CD8-positive, alpha-beta memory T cell (primary cell): ENCODE measurements around the gene MRPL17. TPM values are rescaled to one million over a fixed set of nuclear protein-coding genes. Genes with fewer than 3 reads are reported as not detected.

Experiments used
- CTCF ChIA-PET: fragments of 350-600 bp; sonication (Branson Sonifier 250); formaldehyde crosslinking; loops from one replicate; lab custom pipeline; 2021; ENCODE audit warnings: antibody characterized with exemption; lab: Charles Lee
- POLR2A ChIA-PET: fragments of 350-600 bp; sonication (Branson Sonifier 250); formaldehyde crosslinking; loops from one replicate; lab custom pipeline; 2021; ENCODE audit warnings: antibody characterized with exemption; lab: Charles Lee
- DNase-seq, 5 donors: peaks; one replicate each; pipeline versions ENCODE4 v3.0.0 to v3.0.0-alpha.2; 2020 to 2022; ENCODE audit warnings: mixed read lengths in 1 of 5
- H3K27ac ChIP-seq: one replicate; pipeline ENCODE4 v1.7.0; 2013; ENCODE audit warnings: low read depth, mild to moderate bottlenecking, low read length, moderate library complexity
- H3K27me3 ChIP-seq: 2 replicates; pipeline ENCODE4 v1.7.0; 2013; ENCODE audit warnings: low read length, mild to moderate bottlenecking; ENCODE audit not compliant: insufficient read depth, poor library complexity, severe bottlenecking
- H3K36me3 ChIP-seq: 2 replicates; pipeline ENCODE4 v1.7.0; 2013; ENCODE audit warnings: mild to moderate bottlenecking, low read length, moderate library complexity; ENCODE audit not compliant: insufficient read depth
- H3K4me1 ChIP-seq: 2 replicates; pipeline ENCODE4 v1.7.0; 2013; ENCODE audit warnings: mild to moderate bottlenecking, low read length, moderate library complexity; ENCODE audit not compliant: insufficient read depth
- H3K4me3 ChIP-seq: 2 replicates; pipeline ENCODE4 v1.7.0; 2013; ENCODE audit warnings: mild to moderate bottlenecking, low read length
- H3K9me3 ChIP-seq: 2 replicates; pipeline ENCODE4 v1.7.0; 2013; ENCODE audit warnings: mild to moderate bottlenecking, low read length
- H3K27ac Mint-ChIP-seq, 8 donors: one replicate each; pipeline ENCODE4 v1.8.0; 2020 to 2021; ENCODE audit warnings: mixed read lengths in 8 of 8, mild to moderate bottlenecking in 6 of 8, inconsistent platforms in 3 of 8, moderate library complexity in 3 of 8
- H3K27me3 Mint-ChIP-seq, 2 donors: one replicate each; pipeline ENCODE4 v1.8.0; 2020 to 2021; ENCODE audit warnings: mixed read lengths in 2 of 2, mild to moderate bottlenecking in 1 of 2, moderate library complexity in 1 of 2
- H3K36me3 Mint-ChIP-seq, 3 donors: one replicate each; pipeline ENCODE4 v1.8.0; 2020 to 2021; ENCODE audit warnings: mixed read lengths in 3 of 3, inconsistent platforms in 1 of 3, mild to moderate bottlenecking in 1 of 3
- H3K4me1 Mint-ChIP-seq, 3 donors: one replicate each; pipeline ENCODE4 v1.8.0; 2020 to 2021; ENCODE audit warnings: mixed read lengths in 3 of 3, inconsistent platforms in 1 of 3, mild to moderate bottlenecking in 1 of 3
- H3K4me3 Mint-ChIP-seq, 7 donors: one replicate each; pipeline ENCODE4 v1.8.0; 2020 to 2021; ENCODE audit warnings: mixed read lengths in 7 of 7, mild to moderate bottlenecking in 6 of 7, moderate library complexity in 4 of 7, inconsistent platforms in 2 of 7
- H3K9me3 Mint-ChIP-seq, 5 donors: one replicate each; pipeline ENCODE4 v1.8.0; 2020 to 2022; ENCODE audit warnings: mixed read lengths in 5 of 5, mild to moderate bottlenecking in 3 of 5, moderate library complexity in 2 of 5, inconsistent platforms in 1 of 5
- polyA plus RNA-seq: library from polyadenylated mRNA; unstranded; fragments of 300-500 nt; fragmentation: Illumina TruSeq; gene quantifications from one replicate; pipeline ENCODE4 v1.2.3, GENCODE V29; 2021
- total RNA-seq, 2 experiments: library from RNA; stranded (reverse); gene quantifications; one replicate each; pipeline ENCODE4 v1.2.3, GENCODE V29; 2021

MRPL17 gene
- total and polyA plus RNA-seq, 3 experiments from 2014 or later, result 24.3 to 129 (median 124) TPM

DNA sequence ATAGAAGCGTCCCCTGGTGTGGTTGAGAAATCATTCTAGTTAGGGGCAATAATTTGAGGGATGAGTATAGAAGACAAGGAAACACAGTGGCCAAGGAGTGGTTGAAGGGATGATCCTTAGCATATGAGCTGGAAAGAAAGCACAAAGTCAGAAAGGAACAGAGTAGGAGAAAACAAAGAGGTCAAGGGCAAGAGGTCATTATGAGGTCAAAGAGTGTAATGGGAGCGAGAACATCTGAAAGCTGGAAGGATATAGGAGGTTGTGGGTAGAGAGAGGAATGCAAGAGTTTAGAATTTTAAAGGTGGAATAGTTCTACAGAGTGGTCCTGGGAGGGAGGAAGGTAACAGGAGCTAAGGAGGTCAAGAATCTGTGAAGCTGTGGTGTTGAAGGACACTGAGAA lies 29.5 kb downstream of the MRPL17 start:
- no peaks in the 10 kb centered on the region for H3K36me3 Mint-ChIP-seq
- DNase-seq, result no peak
- Histone ChIP-seq H3K4me1 (peaks cover 33% of the 10 kb centered on the region), H3K9me3 (no peaks in the 10 kb centered on the region), H3K27ac (no peak overlapping the region), H3K27me3 (no peaks in the 10 kb centered on the region), H3K4me3 (no peak overlapping the region), H3K36me3 (no peaks in the 10 kb centered on the region)
- POLR2A ChIA-PET, result interaction anchor here (1.1 kb wide), 1 partner anchor 42 kb away, joined by 3 read pairs; the partner anchor contains the start of gene TAF10
- peaks cover 0 to 3% (median 2%) of the 10 kb centered on the region in 3 donors for H3K4me1 Mint-ChIP-seq
- CTCF ChIA-PET, result interaction anchor here (1.2 to 2.9 kb wide), 3 partner anchors 14 to 30 kb away, joined by 5 to 8 read pairs (median 7); partner anchors contain the start of gene MRPL17
- no peak overlapping the region for H3K4me3 Mint-ChIP-seq
- peaks cover 0 to 2% of the 10 kb centered on the region in 2 donors for H3K27me3 Mint-ChIP-seq
- no peak overlapping the region for H3K27ac Mint-ChIP-seq
- no peaks in the 10 kb centered on the region for H3K9me3 Mint-ChIP-seq

DNA sequence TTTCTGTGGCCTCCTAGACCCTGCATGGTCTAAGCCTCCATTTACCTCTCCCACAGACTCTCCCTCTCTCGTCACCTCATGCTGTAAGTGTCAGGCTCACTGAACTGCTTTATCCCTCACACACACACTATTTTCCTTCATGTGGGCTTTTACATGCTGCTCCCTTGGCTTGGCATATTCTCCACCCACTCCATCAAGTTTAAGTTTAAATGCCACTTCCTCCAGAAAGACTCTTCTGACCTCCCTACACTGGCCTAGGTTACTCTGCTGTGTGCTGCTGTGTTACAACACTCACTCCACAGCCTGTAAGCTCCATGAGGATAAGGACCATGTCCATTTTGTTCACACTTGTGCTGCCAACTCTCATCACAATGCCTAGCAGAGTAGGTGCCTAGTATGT lies 30.0 kb downstream of the MRPL17 start:
- H3K36me3 ChIP-seq, result no peaks in the 10 kb centered on the region
- Mint-ChIP-seq H3K36me3 (no peaks in the 10 kb centered on the region), H3K4me1 (peaks cover 0 to 3% (median 2%) of the 10 kb centered on the region in 3 donors), H3K27me3 (peaks cover 0 to 2% of the 10 kb centered on the region in 2 donors), H3K27ac (no peak overlapping the region), H3K9me3 (no peaks in the 10 kb centered on the region), H3K4me3 (no peak overlapping the region)
- H3K4me3 ChIP-seq, result no peak overlapping the region
- H3K27me3 ChIP-seq, result no peaks in the 10 kb centered on the region
- no peak overlapping the region for H3K27ac ChIP-seq
- H3K4me1 ChIP-seq, result peaks cover 39% of the 10 kb centered on the region
- no peak for DNase-seq
- ChIA-PET POLR2A (no interaction called here), CTCF (interaction anchor here (1.2 to 2.9 kb wide), 3 partner anchors 14 to 30 kb away, joined by 5 to 8 read pairs (median 7); partner anchors contain the start of gene MRPL17)
- no peaks in the 10 kb centered on the region for H3K9me3 ChIP-seq

DNA sequence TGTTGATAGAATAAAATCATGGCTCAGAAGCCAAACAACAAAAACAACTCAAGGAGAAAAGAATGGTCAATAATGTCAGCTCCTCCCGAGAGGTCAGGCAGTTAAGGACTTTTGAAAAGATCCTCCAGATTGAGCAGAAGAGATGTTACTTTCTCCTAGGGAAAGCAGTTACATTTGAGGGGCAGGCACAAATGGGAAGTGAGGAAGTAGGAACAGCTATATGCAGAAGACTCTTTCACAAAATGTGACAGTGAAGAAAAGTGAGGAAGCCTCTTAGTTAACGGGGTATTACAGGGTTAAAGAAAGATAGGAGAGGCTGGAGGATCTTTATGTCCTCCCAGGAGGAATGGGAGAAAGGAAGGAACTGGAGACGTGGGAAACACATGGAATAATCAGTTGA lies 31.0 kb downstream of the MRPL17 start:
- Histone ChIP-seq H3K27ac (no peak overlapping the region), H3K9me3 (no peaks in the 10 kb centered on the region), H3K36me3 (no peaks in the 10 kb centered on the region), H3K4me1 (peaks cover 48% of the 10 kb centered on the region), H3K4me3 (no peak overlapping the region), H3K27me3 (no peaks in the 10 kb centered on the region)
- no peaks in the 10 kb centered on the region for H3K9me3 Mint-ChIP-seq
- peaks cover 0 to 3% (median 2%) of the 10 kb centered on the region in 3 donors for H3K4me1 Mint-ChIP-seq
- no peak overlapping the region for H3K4me3 Mint-ChIP-seq
- ChIA-PET POLR2A (no interaction called here), CTCF (interaction anchor here (1.0 to 2.9 kb wide), 3 partner anchors 12 to 31 kb away, joined by 3 to 8 read pairs (median 7); partner anchors contain the start of gene MRPL17)
- DNase-seq, result no peak
- H3K36me3 Mint-ChIP-seq, result no peaks in the 10 kb centered on the region
- H3K27ac Mint-ChIP-seq, result no peak overlapping the region
- H3K27me3 Mint-ChIP-seq, result peaks cover 0 to 2% of the 10 kb centered on the region in 2 donors

DNA sequence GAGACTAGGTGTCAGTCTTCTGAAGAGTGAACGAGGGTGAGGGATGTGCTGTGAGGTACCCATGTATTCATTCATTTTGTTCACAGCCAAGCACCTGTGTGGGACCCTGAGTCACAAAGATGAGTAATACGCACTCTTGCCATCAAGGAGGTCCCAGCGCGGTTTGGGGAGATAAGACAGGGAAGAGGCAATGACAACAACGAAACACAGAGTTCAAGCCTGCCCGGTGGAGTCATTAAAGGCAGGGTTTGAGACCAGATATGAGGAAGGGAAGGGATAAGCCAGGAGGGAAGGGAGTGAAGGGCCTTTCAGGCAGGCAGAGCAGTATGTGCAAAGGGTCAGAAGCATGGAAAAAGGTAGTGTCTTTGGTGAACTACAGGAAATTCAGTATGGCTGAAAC lies 32.2 kb downstream of the MRPL17 start:
- peaks cover 60% of the 10 kb centered on the region for H3K4me1 ChIP-seq
- ChIA-PET POLR2A (no interaction called here), CTCF (no interaction called here)
- H3K9me3 Mint-ChIP-seq, result no peaks in the 10 kb centered on the region
- H3K9me3 ChIP-seq, result no peaks in the 10 kb centered on the region
- no peaks in the 10 kb centered on the region for H3K27me3 Mint-ChIP-seq
- no peaks in the 10 kb centered on the region for H3K36me3 ChIP-seq
- no peak overlapping the region for H3K4me3 Mint-ChIP-seq
- H3K4me1 Mint-ChIP-seq, result no peaks in the 10 kb centered on the region
- no peaks in the 10 kb centered on the region for H3K36me3 Mint-ChIP-seq
- DNase-seq, result no peak
- H3K4me3 ChIP-seq, result no peak overlapping the region
- H3K27ac ChIP-seq, result no peak overlapping the region
- no peaks in the 10 kb centered on the region for H3K27me3 ChIP-seq
- no peak overlapping the region for H3K27ac Mint-ChIP-seq

DNA sequence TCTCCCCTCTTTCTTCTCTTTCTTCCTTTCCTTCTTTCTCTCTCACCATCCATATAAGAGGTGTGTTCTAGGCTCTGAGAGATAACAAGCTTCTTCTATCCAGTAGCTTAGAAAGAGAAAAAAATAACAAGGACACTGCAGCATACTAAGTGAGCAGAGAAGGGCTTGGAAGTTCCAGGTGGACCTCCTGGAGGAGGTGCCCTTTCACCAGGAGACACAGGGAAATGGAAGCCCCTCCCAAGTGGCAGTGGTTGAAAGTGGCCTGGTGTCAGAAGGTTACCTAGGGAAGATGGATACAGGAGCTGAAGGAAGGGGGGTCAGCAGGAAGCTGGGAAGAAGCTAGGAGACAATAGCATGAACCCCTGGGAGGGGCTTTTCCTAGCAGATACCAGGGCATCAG lies 33.0 kb downstream of the MRPL17 start:
- no peaks in the 10 kb centered on the region for H3K4me1 Mint-ChIP-seq
- no peaks in the 10 kb centered on the region for H3K9me3 ChIP-seq
- no peak for DNase-seq
- ChIA-PET POLR2A (interaction anchor here (0.6 kb wide), 1 partner anchor 950 kb away, joined by 4 read pairs; no protein-coding TSS in a partner anchor), CTCF (interaction anchor here (1.1 to 2.9 kb wide), 3 partner anchors 18 to 33 kb away, joined by 3 to 14 read pairs (median 4); partner anchors contain the start of gene MRPL17)
- H3K9me3 Mint-ChIP-seq, result no peaks in the 10 kb centered on the region
- no peaks in the 10 kb centered on the region for H3K36me3 Mint-ChIP-seq
- H3K27me3 ChIP-seq, result no peaks in the 10 kb centered on the region
- H3K27me3 Mint-ChIP-seq, result peaks cover 0 to 1% of the 10 kb centered on the region in 2 donors
- no peak overlapping the region for H3K4me3 Mint-ChIP-seq
- H3K36me3 ChIP-seq, result no peaks in the 10 kb centered on the region
- no peak overlapping the region for H3K27ac ChIP-seq
- peaks cover 69% of the 10 kb centered on the region for H3K4me1 ChIP-seq
- H3K27ac Mint-ChIP-seq, result no peak overlapping the region
- H3K4me3 ChIP-seq, result no peak overlapping the region

DNA sequence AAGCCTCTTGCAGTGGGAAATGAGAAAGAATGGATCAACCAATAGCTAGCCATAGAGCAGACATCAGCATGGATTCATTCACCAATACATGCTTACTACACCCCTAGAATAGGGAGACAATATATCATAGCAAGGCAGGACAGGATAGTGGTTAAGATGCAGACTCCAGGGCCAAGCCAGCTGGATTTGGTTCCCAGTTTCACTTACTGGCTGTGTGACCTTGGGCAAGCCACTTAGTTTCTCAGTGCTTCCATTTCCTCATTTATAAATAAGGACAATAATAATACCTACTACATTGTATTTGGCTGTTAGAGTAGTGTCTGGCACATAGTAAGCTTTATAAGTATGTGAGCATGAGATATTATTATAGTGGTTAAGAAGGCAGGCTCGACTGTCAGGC lies 34.6 kb downstream of the MRPL17 start:
- Histone ChIP-seq H3K4me1 (peaks cover 68% of the 10 kb centered on the region), H3K27me3 (no peaks in the 10 kb centered on the region), H3K27ac (no peak overlapping the region), H3K36me3 (no peaks in the 10 kb centered on the region), H3K4me3 (no peak overlapping the region), H3K9me3 (no peaks in the 10 kb centered on the region)
- H3K36me3 Mint-ChIP-seq, result no peaks in the 10 kb centered on the region
- peaks cover 0 to 1% of the 10 kb centered on the region in 2 donors for H3K27me3 Mint-ChIP-seq
- H3K4me1 Mint-ChIP-seq, result no peaks in the 10 kb centered on the region
- no peak for DNase-seq
- CTCF ChIA-PET, result interaction anchor here (1.3 to 2.9 kb wide), 5 partner anchors 20 to 35 kb away, joined by 3 to 14 read pairs (median 4); partner anchors contain the start of gene MRPL17
- H3K27ac Mint-ChIP-seq, result no peak overlapping the region
- H3K4me3 Mint-ChIP-seq, result no peak overlapping the region
- H3K9me3 Mint-ChIP-seq, result no peaks in the 10 kb centered on the region
- POLR2A ChIA-PET, result interaction anchor here (1.0 kb wide), 1 partner anchor 37 kb away, joined by 3 read pairs; the partner anchor contains the start of gene TAF10

DNA sequence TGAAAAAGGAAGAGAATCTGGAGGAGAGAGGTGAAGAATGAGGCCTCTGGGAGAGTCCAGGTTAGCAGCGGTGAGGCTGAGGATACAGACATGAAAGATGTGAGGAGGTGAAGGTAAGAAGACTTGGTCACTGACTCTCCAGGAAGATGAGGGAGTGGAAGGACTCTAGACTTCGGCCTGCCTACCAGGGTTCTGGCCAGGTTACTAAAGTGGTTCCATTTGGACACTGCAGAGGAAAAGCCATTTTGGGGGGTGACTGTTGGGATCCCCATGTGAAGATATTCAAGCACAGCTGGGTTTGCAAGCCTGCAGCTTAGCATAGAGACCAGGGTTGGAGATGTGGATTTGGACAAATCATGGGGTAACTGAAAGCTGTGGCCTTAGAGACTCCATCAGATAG lies 35.3 kb downstream of the MRPL17 start:
- Histone ChIP-seq H3K27me3 (no peaks in the 10 kb centered on the region), H3K9me3 (no peaks in the 10 kb centered on the region), H3K4me1 (peaks cover 64% of the 10 kb centered on the region), H3K4me3 (peak overlapping the region; percentile 40), H3K27ac (no peak overlapping the region), H3K36me3 (no peaks in the 10 kb centered on the region)
- Mint-ChIP-seq H3K36me3 (no peaks in the 10 kb centered on the region), H3K4me3 (no peak overlapping the region), H3K27ac (no peak overlapping the region), H3K27me3 (peaks cover 0 to 1% of the 10 kb centered on the region in 2 donors), H3K4me1 (no peaks in the 10 kb centered on the region), H3K9me3 (no peaks in the 10 kb centered on the region)
- DNase-seq, result no peak
- ChIA-PET CTCF (interaction anchor here (0.9 to 2.9 kb wide), 11 partner anchors 13 to 117 kb away, joined by 3 to 14 read pairs (median 4); partner anchors contain the start of gene MRPL17), POLR2A (interaction anchor here (0.6 to 1.8 kb wide), 3 partner anchors 27 to 36 kb away, joined by 3 to 10 read pairs (median 8); partner anchors contain the start of genes TAF10 and TPP1)
